Suprapubic skin (tissue), 4 donors: Measurements from ENCODE around the gene POC1A.

Experiments used
- CTCF ChIP-seq, 2 donors: fragments of 200-600 bp in 1 of 2; fragments of 450-650 bp in 1 of 2; sonication (generic) in 1 of 2; IDR thresholded peaks; one replicate each; pipeline ENCODE4 v1.5.1; 2016 to 2019; ENCODE audit warnings: antibody characterized with exemption in 2 of 2, mild to moderate bottlenecking in 1 of 2, moderate library complexity in 1 of 2
- POLR2A ChIP-seq, 2 donors: fragments of 450-650 bp; IDR thresholded peaks; one replicate each; pipeline ENCODE4 v1.6.1; 2017; ENCODE audit warnings: antibody characterized with exemption in 2 of 2, mild to moderate bottlenecking in 2 of 2, moderate library complexity in 2 of 2
- POLR2AphosphoS5 ChIP-seq, 3 donors: sonication (generic); formaldehyde crosslinking; IDR thresholded peaks; one replicate each; pipeline ENCODE4 v1.6.1; 2017; ENCODE audit warnings: antibody characterized with exemption in 3 of 3

GRCh38 chr3:52144796-52145735 lies 9.2 kb downstream of the POC1A start:
- TF ChIP-seq CTCF (IDR thresholded peaks at IDR 0.05) (no peak), POLR2A (IDR thresholded peaks at IDR 0.05) (no peak), POLR2AphosphoS5 (IDR thresholded peaks at IDR 0.05) (no peak)
